ENCODE results near the gene FOXP4.
A peak's percentile ranks its signal among the peaks of the same experiment; 100 is the strongest.

FOXP4 gene

DNA sequence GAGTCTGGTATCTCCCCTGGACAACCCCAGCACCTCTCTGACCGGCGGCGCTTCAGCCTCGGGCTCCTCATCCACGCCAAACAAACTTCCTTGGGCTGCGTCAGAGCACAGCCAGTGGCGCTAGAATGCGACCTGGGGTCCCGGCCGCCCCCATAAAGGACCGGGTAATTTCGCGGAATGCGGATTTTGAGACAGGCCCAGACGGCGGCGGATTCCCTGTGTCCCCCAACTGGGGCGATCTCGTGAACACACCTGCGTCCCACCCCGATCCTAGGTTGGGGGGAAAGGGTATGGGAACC is 1.6 kb downstream of the FOXP4 start:
- no peak for DNase-seq

DNA sequence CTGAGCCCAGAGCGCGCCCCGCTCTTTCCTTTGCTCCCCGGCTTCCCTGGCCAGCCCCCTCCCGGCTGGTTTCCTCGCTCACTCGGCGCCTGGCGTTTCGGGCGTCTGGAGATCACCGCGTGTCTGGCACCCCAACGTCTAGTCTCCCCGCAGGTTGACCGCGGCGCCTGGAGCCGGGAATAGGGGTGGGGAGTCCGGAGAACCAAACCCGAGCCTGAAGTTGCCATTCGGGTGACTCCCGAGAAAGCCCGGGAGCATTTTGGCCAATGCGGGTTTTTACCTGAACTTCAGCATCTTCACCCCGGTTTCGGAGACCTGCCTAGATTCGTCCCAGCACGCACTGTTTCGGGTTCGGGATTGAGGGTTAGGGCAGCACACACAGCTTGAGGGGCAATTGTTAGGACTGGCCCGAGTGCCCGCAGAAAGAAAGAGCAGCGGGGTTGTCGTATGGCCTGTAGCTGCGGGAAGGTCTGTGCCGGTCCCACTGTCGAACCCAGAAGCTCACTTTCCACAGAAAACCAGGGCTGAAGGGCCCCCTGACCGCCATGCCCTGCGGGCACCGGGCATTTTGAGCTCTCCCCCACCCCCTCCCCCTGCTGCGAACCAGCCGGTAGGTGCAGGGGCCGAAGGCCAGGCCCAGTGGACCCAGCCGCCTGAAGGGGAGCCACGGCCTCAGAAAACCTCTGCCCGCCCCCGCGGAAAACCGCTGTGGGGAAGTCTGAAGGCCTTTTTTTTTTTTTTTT is 2.1 kb downstream of the FOXP4 start:
- DNase-seq: peak in 3 of 5 experiments; percentile 22 to 57 (median 38)

DNA sequence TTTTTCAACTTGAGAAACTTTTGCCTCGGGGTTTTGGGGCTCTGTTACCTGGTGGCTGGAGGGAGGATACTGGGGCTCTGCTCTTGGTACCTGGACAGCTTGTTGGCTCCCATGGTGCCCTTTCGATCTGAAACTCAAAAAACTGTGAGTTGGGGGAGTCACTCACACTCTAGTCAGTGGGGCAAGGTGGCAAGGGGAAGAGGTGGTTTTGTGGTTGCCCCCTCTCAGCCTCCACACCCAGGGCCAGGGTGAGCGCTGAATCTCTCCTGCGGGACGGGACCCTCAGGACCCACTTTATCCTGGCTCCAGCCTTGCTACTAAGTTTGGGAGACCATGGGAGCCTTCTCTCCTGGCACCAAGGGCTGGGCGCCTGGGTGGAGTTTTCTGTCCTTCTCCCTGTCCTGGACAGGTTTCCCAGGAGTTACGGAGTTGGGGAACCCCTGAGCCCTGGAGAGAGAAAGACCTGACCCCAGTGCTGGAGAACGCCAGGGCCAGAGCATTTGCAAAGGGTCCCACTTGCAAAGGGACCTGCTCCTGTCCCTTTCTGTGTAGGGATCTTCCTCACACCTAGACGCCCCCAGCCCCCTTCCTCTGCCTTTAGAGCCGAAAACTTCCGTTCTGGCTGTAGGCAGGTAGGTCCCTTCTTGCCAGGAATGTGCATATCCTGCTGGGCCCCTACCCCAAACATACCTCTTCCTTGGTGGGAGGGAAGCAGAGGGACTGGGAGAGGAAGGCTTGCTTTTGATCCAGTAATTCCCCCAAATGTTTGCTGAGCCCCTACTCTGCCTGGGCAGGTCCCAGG is 2.9 kb downstream of the FOXP4 start:
- DNase-seq: no peak

DNA sequence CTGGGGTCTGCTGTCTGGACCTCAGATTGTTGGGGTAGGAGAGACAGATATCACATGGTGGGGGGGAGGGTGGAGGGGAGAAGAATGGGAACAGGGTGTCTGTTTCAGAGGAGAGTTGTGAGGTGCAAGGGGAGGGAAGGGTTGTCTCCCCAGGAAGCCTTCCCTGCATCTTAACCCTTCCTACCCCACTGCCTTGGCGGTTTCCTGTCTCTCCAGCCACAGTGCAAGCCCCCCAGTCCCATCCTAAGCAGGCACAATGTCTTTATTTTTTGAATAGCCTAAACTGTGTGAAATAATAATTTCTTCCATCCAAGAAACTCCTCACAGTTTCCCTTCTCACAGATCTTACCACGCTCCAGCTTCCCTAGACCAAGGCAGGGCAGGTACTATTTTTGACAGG is 3.5 kb downstream of the FOXP4 start:
- DNase-seq: no peak

DNA sequence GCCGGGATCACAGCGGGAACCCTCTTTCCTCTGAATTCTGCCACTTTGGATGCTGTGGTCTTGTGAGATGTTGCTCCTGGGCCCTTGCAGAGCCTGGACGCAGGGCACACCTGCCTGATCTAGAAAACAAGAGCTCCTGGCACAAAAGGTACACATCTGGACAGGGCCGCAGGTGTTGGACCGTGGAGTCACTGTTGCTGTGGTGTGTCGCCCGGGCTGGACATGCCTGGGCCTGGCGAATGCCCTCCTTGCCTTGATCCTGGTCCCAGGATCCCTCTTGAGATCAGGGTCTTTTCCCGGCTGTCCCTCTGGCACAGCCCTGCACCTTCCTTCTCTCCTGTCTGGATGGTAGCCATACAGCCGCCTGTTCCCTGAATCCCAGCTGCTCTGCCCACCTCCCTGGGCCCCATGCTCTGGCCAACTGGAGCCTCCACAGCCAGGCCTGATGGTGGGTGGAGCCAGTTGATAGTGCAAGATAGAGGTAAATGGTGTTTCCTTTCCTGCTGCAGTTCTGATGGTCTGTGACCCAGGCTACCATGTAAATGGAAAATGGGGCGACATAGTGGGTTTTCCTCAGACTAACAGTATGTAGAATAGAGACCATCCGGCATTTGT is 5.0 kb downstream of the FOXP4 start:
- no peak for DNase-seq

DNA sequence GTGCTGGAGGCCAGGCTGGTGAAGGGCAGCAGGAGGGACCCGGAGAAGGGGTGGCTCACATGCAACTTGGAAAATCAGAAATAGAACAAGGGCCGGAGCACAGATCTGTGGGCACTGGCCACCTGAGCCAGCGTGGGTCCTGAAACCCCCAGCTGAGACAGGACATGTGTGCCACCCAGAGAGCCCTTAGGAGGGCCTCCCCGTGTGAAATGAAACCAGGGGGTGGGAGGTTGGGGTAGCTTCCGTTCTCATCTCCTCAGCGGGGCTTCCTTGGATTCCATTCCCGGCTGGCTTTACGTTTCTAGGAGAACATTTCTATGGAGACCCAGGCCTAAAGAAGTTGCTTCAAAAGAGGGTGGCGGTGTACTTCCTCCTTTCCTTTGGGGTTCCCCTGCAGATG is 5.7 kb downstream of the FOXP4 start:
- no peak for DNase-seq

DNA sequence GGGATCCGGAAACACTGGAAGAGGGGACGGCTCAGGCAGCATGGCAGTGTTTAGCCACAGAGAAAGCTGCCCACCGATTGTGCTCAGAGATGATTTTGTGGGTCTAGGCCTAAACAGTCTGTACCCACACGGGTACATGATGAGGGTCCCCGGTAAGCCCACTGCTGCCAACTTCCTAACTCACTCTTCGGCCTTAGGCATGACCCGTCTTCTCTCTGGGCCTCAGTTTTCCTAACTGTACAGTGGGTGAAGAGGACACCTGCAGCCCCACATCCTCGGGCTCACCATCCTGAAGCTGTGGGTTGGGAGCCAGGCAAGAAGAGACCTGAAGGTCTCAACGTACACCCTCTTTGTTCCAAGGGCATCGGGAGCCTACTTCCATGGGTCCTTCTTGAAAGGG is 6.5 kb downstream of the FOXP4 start:
- no peak for DNase-seq

DNA sequence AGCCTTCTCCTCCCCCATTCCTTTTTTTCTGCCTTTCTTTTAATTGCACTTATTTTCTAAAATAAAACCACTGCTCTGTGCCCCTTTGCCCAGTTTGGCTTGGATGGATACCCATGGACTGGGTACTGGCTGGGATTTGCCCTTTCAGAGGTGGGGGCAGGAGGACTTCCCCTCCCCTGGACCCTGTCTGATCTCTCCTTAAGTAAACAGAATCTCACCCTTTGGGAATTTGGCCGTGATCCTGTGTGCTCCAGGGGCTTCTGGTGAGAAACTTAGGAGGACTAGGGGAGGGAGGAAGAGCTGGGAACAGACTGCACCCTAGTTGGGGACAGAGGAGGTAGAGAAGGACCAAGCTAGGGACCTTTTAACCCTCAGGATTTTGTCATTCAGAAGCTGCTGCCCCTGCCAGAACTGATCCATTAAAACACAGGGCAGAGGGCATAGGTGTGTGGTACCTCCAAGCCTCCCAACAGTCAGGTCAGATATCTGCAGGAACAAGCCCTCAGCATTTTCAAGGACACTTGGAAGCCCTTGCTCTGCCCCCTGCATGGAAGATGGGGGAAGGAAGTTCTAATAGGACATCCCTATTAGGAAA is 7.3 kb downstream of the FOXP4 start:
- no peak for DNase-seq

DNA sequence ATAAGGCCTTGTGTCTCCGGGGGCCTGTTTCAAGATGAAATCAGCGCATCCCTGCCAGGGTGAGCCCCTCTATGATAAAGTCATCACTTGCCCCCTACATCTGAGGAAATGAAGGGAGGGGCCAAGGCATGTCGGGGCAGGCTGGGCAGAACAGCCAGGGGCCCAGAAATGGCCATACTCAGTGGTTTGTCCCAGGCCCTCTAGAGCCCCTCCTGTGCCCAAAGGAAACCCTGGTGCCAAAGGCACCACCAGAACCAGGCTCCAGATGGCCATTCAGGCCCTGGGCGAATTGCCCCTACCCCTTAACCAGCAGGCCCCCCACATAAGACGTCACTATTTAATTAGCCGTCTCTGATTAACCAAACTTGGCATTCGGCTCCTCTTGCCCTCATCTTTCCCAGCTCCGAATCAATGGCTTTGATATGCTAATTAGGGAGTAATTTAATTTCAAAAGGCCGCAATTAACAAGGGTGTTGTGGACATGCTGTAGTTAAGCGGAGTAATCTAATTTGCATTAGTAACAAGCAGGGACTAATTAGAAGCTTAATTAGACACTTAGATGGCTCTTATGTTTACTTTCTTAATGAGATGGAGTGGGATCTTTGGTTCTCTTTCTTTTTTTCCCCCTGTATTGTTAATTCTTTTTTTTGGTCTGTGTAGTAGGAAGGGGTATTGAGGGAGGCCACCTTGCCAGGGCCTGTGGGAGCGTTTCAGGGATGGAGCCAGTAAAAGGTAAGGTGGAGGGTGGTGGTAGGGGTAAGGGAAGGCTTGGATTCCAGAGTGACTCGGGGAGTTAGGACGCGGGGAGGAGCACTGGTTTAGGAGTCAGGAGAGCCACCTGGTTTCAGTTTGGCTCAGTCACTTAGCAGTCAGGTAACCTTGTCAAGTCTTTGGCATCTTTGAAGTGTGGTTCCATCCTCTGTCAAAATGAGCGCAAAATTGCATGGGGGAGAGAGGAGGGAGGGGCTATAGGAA is 9.4 kb downstream of the FOXP4 start:
- DNase-seq: no peak

DNA sequence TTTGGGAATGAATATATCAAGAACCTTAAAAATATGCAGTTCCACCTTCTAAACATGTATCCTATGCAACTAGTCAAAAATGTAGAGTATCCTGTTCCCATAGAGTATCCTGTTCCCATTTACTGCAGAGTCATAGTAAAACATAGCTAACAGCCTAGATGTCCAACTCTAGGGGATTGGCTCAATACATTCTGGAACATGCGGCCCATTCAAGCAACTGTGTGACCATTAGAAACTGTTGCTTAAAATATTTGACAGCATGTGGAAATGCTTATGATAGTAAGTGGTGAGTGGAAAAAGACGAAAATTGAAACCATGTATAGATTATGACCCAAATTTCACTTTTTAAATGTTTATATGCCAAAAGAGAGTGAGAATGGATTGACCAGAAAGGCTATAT is 11.2 kb downstream of the FOXP4 start:
- no peak for DNase-seq

DNA sequence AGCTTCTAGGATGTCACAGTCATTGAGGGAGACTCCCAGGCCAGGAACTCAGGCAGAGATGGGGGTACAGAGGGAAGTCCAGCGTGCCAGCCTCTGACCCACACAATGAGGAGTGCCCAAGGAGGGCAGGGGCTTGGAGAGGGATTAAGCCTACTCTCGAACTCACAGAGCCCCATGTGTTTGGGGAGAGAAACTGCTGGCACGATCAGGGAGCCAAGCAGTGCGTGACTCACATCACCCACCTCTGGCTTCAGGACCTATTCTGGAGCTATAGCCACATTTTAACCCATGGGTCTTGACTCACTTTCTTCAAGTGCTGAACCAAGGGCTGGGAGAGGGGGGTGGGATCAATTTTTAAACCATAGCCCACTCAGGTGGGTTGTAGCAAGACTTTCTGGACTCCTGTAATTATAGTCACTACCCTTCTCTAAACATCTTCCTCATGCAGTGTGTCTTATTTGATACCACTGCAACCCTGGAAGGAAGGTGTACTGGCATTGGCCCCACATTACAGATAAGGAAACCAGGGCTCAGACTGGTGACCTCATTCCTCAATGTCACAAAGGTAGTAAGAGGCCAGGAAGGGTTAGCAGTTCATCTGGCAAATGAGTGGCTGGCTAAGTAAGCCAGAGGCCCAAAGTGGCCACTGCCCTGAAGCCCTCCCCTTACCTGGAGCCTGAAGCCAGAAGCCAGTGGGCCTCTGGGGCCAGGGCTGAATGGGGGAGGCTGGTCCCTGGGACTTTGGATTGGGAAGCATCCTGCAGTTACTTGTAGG is 12.0 kb downstream of the FOXP4 start:
- no peak for DNase-seq

DNA sequence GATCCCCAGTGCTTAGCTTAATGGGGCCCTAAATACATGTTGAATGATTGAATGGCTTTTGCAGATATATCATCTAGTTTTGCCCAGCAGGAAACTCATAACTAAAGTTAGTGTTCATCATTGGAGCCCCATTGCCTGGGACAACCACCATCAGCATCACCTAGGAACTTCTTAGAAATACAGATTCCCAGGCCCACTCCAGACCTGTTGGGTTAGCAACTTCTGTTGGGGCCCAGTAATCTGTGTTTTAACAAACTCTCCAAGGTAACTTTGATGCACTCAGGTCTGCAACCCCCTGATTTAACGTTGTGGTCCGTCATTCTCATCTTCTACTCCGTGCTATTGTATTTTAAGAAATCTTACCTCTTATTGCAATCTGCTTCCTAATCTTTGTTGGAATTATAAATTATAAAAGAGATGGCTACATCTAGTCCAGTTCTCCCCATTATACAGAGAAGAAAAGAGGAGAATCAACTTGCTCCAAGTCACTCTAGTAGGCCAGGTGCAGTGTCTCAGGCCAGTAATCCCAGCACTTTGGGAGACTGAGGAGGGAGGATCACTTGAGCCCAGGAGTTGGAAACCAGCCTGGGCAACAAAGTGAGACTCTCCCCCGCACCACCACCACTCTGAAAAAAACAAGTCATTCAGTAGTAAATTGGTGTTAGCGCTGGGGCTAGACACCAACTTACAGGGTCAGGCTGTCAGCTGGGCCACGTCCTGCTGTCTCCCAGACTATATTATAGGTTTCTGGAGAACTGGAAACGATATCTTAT is 13.7 kb downstream of the FOXP4 start:
- DNase-seq: no peak

DNA sequence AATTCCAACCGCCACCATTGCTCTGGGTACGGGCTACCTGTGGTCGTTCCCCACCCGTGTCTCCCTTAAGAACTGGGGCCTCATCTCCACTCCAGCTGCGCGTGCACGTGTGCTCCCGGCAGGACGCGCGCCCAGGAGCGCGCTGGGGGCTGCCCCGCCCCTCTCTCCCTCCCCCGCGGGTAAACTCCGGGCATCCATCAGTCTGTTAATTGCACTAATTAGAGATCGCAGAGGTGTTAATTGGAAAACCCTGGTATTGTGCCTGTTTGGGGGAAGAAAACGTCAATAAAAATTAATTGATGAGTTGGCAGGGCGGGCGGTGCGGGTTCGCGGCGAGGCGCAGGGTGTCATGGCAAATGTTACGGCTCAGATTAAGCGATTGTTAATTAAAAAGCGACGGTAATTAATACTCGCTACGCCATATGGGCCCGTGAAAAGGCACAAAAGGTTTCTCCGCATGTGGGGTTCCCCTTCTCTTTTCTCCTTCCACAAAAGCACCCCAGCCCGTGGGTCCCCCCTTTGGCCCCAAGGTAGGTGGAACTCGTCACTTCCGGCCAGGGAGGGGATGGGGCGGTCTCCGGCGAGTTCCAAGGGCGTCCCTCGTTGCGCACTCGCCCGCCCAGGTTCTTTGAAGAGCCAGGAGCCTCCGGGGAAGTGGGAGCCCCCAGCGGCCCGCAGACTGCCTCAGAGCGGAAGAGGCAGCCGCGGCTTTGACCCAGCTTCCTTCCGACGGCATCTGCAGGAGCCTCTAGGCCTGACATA is 14.4 kb downstream of the FOXP4 start:
- peak; percentile 68 to 98 (median 85) for DNase-seq

DNA sequence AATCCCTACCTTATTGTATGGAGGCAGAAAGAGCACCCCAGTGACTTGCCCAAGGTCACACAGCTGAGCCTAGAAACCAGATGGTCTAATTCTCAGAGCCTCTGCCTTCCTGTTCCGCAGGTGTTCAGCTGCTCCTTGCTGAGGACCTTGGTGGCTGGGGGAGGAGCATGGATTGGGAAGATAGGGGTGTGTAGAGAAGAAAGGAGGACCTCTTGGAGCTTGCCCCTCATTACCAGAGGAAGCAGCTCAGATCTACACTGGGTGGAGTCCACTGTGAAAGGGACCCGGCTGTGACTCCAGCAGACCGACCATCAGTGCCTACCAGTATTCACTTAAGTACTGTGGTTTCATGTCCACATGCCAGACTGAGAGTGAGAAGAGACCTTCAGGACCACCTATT is 15.2 kb downstream of the FOXP4 start:
- no peak for DNase-seq

DNA sequence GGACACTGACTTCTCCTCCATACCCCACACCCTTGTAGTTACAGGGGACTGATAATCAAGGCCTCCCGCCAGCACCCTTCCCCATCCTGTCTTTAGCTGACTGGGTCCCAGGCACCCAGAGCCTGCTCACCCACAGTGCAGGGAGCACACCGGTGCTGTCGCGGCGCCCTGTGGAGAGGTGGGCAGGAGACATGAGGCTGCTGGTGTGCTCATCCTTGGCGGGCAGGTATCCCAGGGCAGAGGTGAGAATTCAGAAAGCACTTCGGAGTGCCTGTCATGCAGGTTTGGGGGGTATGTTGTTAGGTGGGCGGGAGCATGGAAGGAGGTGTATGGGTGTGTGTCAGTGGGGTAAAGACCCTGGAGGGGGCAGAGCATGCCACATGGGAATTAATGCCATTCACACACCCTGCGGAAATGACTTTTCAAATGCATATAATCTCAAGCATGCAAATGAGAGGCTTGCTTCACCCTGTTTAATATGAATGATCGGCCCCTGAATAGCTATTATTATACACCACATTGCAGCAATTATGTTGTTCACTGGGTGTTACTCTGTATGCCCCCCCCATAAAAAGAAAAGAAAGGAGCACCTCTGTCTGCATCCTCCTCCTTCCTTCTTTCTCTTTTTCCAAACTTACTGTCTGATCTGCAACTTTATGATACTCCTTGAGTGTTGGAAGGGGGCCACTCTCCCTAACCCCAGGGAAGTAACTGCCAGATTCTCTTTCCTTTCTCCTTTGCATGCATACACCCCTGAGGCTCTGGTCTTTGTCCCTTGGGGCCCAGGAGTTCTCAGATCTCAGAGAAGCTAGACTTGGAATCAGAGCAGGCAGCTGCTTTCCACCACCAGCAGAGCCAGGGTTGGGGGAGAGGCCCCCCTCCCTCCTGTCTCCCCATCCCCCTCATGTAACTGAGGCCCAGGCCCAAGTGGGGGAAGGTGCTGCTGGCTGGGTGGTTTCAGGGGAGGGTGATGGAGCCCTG is 16.0 kb downstream of the FOXP4 start:
- no peak for DNase-seq

DNA sequence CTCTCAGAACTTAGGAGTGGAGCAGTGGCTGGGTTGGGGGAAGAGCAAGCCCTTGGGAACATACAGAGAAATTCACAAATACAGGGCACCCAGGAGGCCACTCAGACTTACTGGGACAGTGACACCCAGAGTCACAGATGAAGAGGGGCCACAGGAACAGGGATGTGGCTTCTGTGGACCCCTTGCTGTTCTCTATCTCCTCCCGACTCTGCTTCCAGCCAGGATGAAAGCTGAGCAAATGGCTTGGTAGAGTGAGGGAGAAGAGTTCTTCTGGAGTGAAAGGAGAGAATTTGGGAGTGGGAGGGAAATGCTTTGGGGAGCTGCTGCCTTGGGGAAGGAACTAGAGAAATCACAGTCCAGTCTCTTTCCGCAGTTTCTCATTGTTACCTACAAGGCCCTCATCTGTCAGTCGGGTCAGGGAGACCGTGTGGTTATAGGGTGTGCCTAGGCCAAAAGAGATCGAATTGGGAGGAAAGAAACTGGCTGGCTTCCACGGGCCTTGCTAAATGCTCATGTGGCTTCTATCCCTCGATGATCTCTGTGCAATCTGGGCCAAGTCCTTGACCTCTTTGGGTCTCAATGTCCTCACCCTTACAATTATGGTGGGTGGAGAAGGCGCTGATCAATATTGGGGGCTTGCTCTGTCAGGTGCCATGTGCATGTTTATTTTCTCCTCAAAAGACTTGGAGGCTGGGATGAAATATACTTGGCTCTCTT is 17.0 kb downstream of the FOXP4 start:
- DNase-seq: no peak

DNA sequence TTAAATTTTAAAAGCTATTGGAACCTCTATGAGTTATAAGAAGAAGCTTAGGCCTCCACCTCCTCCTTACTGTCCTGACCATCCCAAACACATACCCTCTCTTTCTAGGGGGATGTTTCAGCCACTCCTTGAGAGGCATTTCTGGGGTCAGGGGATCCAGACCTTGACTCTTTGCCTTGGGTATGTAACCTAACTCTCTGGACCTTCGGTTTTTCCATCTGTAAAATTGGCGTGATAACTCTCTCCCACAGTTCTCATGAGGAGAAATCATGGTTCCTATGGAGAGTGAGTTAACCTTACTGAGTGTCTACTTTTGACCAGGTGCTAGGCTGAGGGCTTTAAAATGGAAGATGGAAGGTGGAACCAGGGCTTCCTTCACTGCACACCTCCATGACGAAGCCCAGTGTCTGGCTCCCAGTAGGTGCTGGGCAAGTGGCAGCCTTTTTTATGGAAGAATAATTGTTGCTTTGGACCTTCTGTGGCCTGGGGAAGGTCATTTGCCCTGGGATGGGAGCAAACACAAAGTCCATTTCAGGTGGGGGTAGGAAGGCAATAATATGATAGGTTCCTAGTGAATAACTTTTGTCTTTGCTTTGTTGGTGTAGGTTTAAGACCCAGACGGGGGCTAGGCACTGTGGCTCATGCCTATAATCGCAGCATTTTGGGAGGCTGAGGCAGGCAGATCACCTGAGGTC is 18.4 kb downstream of the FOXP4 start:
- no peak for DNase-seq
